Measurements from ENCODE around the gene LDB2. TPM values are rescaled to one million over a fixed set of nuclear protein-coding genes. Genes with fewer than 3 reads are reported as not detected.

LDB2 gene
- total RNA-seq, 1 donor from 2014 or later = 3.1 TPM

DNA sequence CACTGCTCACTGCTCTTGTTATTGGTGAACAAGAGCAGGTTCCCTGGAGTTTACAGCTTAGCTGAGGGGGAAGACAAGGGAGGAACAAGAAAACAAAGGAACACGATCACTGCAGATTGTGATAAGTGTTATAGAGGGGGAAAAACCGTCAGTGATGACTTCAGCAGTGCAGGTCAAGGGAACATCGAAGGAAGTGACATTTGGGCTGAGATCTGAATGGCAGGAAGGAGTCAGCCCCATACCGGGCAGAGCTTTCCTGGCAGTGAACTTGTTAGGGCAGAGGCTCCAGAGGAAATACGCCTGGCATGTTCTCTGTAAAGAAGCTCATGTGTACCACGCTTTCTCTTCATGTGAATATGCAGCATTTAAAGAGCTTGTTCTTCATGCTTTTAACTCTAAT is 78.1 kb downstream of the LDB2 start:
- no peak overlapping the region for H3K27ac Mint-ChIP-seq (ENCODE audit: unreplicated experiment)
- no peak for DNase-seq
- H3K27me3 Mint-ChIP-seq (ENCODE audit: unreplicated experiment) = no peaks in the 10 kb centered on the region
- H3K4me1 Mint-ChIP-seq (ENCODE audit: low read depth, unreplicated experiment) = no peaks in the 10 kb centered on the region
- no peaks in the 10 kb centered on the region for H3K36me3 Mint-ChIP-seq (ENCODE audit: unreplicated experiment)
- H3K9me3 Mint-ChIP-seq (ENCODE audit: unreplicated experiment) = no peaks in the 10 kb centered on the region
- H3K4me3 Mint-ChIP-seq (ENCODE audit: unreplicated experiment) = no peak overlapping the region
- TF ChIP-seq, protein P1, sequence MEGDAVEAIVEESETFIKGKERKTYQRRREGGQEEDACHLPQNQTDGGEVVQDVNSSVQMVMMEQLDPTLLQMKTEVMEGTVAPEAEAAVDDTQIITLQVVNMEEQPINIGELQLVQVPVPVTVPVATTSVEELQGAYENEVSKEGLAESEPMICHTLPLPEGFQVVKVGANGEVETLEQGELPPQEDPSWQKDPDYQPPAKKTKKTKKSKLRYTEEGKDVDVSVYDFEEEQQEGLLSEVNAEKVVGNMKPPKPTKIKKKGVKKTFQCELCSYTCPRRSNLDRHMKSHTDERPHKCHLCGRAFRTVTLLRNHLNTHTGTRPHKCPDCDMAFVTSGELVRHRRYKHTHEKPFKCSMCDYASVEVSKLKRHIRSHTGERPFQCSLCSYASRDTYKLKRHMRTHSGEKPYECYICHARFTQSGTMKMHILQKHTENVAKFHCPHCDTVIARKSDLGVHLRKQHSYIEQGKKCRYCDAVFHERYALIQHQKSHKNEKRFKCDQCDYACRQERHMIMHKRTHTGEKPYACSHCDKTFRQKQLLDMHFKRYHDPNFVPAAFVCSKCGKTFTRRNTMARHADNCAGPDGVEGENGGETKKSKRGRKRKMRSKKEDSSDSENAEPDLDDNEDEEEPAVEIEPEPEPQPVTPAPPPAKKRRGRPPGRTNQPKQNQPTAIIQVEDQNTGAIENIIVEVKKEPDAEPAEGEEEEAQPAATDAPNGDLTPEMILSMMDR (IDR thresholded peaks at IDR 0.05; ENCODE audit: partially characterized antibody, unreplicated experiment) = no peak

DNA sequence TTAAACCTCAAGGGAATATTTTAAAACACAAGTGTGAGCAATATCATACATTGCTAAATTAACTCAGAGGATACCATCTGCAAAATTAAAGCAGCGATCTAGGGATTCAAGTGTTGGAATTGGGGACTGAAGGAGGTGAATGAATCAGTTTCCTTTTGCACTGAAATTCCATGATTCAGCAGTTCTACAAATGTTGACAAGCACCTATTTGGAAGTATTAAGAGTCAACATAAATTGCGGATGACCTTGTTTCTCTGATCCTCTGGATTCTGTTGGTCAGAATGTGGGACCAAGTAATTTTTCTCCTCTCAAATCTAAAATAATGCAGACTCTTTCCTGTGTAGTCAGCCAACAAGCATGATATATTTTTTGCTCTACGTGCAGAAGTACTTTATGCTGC is 78.8 kb downstream of the LDB2 start:
- Mint-ChIP-seq H3K36me3 (ENCODE audit: unreplicated experiment) (no peaks in the 10 kb centered on the region), H3K27ac (ENCODE audit: unreplicated experiment) (no peak overlapping the region), H3K27me3 (ENCODE audit: unreplicated experiment) (no peaks in the 10 kb centered on the region), H3K4me1 (ENCODE audit: low read depth, unreplicated experiment) (no peaks in the 10 kb centered on the region), H3K4me3 (ENCODE audit: unreplicated experiment) (no peak overlapping the region), H3K9me3 (ENCODE audit: unreplicated experiment) (no peaks in the 10 kb centered on the region)
- DNase-seq = no peak
- TF ChIP-seq, protein P1 (IDR thresholded peaks at IDR 0.05; ENCODE audit: partially characterized antibody, unreplicated experiment) = no peak

DNA sequence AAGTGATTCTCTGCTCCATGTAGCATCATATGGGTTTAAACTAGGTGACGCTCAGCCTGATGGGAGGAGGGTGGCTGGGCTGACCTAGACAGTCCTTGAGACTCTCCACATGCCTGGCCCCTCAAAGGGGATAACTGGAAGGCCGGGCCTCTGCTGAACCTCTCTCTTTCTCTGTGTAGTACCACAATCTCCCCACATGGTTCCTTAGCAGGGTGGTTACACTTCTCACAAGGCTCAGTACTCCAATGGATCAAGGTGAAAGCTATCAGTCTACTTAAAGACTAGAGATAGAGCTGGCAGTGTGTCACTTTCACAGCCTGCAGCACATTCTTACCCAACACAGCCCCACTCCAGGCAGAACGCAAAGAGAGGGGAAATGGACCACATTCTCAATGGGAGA is 80.4 kb downstream of the LDB2 start:
- TF ChIP-seq, protein P1 (IDR thresholded peaks at IDR 0.05; ENCODE audit: partially characterized antibody, unreplicated experiment) = no peak
- Mint-ChIP-seq H3K9me3 (ENCODE audit: unreplicated experiment) (no peaks in the 10 kb centered on the region), H3K4me3 (ENCODE audit: unreplicated experiment) (no peak overlapping the region), H3K36me3 (ENCODE audit: unreplicated experiment) (no peaks in the 10 kb centered on the region), H3K27ac (ENCODE audit: unreplicated experiment) (no peak overlapping the region), H3K4me1 (ENCODE audit: low read depth, unreplicated experiment) (peaks cover 1% of the 10 kb centered on the region), H3K27me3 (ENCODE audit: unreplicated experiment) (no peaks in the 10 kb centered on the region)
- DNase-seq = no peak

DNA sequence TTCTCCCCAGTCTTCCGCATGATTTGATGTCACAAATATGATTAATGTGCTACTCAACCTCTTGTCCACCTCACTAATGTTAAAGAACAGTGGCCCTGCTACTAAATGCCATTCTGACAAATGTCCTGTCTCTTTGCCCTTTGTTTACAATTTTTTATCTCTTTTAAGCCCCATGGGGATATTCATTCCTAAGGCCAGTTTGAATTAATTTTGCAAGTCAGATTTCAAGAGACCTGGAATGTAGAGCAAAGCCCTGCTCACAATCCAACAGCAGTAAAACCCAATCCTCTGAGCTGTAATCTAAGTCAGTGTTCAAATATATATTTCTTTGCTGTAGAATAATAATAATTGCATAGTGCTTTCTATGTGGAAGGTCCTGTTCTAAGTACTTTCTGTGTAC is 81.2 kb downstream of the LDB2 start:
- DNase-seq = no peak
- Mint-ChIP-seq H3K9me3 (ENCODE audit: unreplicated experiment) (no peaks in the 10 kb centered on the region), H3K36me3 (ENCODE audit: unreplicated experiment) (no peaks in the 10 kb centered on the region), H3K4me3 (ENCODE audit: unreplicated experiment) (no peak overlapping the region), H3K27me3 (ENCODE audit: unreplicated experiment) (no peaks in the 10 kb centered on the region), H3K27ac (ENCODE audit: unreplicated experiment) (no peak overlapping the region), H3K4me1 (ENCODE audit: low read depth, unreplicated experiment) (peaks cover 1% of the 10 kb centered on the region)
- TF ChIP-seq, protein P1 (IDR thresholded peaks at IDR 0.05; ENCODE audit: partially characterized antibody, unreplicated experiment) = no peak

DNA sequence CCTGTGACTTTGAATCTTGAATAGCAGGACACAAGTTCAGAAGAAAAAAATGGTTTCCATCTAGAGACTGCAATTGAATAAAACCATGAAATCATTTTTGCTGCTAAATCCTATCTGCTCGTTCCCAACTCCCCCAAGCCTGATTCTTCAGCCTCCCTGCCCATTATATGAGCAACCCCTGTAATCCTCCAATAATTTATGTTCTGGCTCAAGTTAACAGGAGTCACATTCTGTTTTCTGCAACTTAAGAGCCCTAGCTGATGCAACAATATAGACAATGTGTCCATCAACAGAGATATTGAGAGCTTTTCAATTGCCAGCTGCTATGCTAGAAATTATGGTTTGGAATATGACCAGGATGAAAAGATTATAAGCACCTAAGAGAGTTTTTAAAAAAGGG is 84.1 kb downstream of the LDB2 start:
- Mint-ChIP-seq H3K27ac (ENCODE audit: unreplicated experiment) (no peak overlapping the region), H3K9me3 (ENCODE audit: unreplicated experiment) (peaks cover 3% of the 10 kb centered on the region), H3K4me1 (ENCODE audit: low read depth, unreplicated experiment) (peaks cover 8% of the 10 kb centered on the region), H3K36me3 (ENCODE audit: unreplicated experiment) (no peaks in the 10 kb centered on the region), H3K27me3 (ENCODE audit: unreplicated experiment) (peaks cover 3% of the 10 kb centered on the region), H3K4me3 (ENCODE audit: unreplicated experiment) (no peak overlapping the region)
- TF ChIP-seq, protein P1 (IDR thresholded peaks at IDR 0.05; ENCODE audit: partially characterized antibody, unreplicated experiment) = no peak
- DNase-seq = no peak

Measured in glutamatergic neuron (in vitro differentiated cells).